Measurements from ENCODE around the gene PLEKHA1.

The PLEKHA1 gene

DNA sequence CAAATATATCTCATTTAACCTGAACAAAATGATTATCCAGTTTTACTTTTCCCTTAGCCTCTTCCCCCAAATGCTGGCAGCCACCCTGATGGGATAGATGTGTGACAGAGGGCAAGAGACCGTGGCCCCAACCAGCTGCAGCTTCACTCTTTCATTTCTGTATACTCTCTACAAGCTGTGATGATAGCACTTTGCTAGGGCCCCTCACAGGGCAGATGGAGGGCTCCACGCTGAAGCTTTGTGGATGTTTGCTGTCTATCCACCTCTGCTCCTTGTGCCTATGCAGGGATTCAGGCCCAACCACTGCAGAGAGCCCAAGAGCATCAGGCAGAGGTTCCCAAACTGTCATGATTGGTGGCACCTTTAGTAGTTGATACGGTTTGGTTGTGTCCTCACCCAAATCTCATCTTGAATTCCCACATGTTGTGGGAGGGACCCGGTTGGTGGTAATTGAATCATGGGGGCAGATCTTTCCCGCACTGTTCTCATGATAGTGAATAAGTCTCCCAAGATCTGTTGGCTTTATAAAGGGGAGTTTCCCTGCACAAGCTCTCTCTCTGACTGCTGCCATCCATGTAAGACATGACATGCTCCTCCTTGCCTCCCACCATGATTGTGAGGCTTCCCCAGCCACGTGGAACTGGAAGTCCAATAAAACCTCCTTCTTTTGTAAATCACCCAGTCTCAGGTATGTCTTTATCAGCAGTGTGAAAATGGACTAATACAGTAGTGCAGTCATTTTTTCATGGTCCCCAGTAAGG, 107.0 kb downstream of the PLEKHA1 start:
- DNase-seq: no peak
